Islet precursor cell (in vitro differentiated cells): ENCODE measurements around the gene IGFBPL1.

ENCODE experiments used
- DNase-seq: peaks from one replicate; pipeline ENCODE4 v3.0.0-alpha.2; 2018

IGFBPL1 gene

GRCh38 chr9:38375572-38375963, 48.7 kb downstream of the IGFBPL1 start:
- no peak for DNase-seq

DNA sequence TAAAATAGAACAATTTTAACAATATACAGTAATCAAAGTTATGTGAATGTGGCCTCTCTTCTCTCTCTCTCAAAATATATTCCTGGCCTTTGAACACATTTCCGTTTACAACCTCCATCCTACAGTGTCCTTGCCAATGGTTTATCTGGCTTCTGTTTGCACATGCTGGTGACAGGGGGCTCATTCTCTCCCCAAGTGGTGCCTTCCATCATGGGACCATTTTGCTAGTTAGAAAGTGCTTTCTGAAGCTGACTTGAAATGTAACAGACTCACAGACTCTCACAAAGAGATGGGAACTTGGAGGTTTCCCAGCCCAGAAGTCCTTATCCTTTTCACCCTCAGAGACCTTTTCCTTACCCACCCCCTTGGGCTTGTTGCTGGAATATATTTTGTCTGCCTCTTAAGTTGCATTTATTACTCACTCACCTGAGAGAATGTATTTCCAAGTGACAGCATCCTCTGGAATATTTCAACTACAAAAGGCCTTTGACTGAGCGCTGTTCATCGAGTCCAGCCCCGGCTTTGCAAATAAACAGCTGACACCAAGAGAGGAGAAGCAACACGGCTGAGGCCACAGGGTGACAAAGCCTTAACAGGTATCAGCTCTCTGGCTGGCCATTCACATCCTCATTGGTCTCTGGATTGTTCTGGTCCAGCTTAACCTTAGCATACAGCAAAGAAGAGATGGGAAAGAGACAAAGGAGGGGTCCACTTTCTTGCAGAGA, 49.2 kb downstream of the IGFBPL1 start:
- no peak for DNase-seq

- peak; percentile 0 for DNase-seq
Observed at GRCh38 chr9:38373679-38374078, 50.6 kb downstream of the IGFBPL1 start.

- DNase-seq, result no peak
Observed at GRCh38 chr9:38372762-38373619, 51.3 kb downstream of the IGFBPL1 start.

GRCh38 chr9:38371495-38371894, 52.8 kb downstream of the IGFBPL1 start:
- DNase-seq, result no peak

- DNase-seq, result no peak
Observed at GRCh38 chr9:38370176-38370575, 54.1 kb downstream of the IGFBPL1 start.

DNA sequence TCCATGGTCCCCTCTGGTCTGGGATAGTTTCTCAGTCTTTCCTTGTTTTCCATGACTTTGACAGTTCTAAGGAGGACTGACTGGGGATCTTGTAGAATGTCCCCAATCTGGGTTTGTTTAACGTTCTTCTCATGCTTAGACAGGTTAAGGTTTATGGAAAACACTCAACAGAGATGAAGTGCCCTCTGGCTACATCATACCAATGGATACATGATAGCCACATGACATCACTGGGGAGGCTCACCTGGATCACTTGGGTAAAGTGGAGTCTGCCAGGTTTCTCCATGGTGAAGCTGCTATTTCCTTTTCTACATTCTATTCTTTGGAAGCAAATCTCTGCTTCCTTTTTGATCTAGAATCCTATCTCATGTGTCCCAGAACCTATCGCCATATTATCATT, 55.5 kb downstream of the IGFBPL1 start:
- no peak for DNase-seq

DNA sequence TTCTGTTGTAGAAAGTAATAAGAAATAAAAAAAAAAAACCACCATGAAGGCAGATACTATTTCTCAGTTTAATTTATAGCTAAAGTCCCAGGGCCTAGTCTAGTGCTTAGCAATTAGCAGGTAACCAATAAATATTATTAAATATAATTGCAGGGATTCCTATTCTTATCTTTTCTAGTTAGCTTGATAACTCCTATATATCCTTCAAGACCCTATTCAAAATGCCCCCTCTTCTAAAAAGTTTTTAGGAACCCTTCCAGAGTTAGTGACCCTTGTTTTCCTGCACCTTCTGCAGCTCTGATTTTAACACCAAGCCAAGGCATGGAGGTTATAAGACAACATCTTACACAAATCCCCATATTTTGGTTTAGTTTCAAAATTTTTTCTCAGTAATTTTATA, 56.4 kb downstream of the IGFBPL1 start:
- DNase-seq, result no peak

DNA sequence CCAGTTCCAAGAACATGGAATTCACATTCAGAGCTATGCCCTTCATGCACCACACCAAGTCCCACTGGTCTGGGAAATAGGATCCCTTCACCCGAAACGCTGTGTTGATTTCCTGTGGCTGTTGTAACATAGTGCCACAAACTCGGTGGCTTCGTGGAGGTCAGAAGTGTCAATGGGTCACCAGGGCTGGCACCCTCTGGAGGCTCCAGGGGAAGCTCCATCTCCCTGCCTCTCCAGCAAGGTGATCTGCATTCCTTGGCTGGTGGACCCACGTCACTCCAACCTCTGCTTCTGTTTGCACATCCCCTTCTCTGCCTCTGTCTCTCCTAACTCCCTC, 60.7 kb downstream of the IGFBPL1 start:
- no peak for DNase-seq

- no peak for DNase-seq
Observed at GRCh38 chr9:38362852-38363588, 61.2 kb downstream of the IGFBPL1 start.

- DNase-seq, result no peak
Observed at GRCh38 chr9:38361473-38361850, 62.8 kb downstream of the IGFBPL1 start.

- no peak for DNase-seq
Observed at GRCh38 chr9:38360839-38361472, 63.3 kb downstream of the IGFBPL1 start.

- no peak for DNase-seq
Observed at GRCh38 chr9:38359689-38360385, 64.4 kb downstream of the IGFBPL1 start.

DNA sequence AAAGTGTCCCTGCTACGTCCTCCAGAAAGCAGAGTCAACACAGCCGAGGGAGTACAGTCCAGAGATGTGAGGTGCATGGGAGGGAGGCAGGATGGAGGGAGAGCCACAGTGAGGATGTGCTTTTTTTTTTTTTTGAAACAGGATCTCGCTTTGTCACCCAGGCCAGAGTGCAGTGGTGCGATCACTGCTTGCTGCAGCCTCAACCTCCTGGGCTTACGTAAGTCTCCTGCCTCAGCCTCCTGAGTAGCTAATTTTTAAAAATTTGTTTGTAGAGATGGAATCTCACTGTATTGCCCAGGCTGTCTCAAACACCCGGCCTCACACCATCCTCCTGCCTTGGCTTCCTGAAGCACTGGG, 65.0 kb downstream of the IGFBPL1 start:
- DNase-seq, result no peak

DNA sequence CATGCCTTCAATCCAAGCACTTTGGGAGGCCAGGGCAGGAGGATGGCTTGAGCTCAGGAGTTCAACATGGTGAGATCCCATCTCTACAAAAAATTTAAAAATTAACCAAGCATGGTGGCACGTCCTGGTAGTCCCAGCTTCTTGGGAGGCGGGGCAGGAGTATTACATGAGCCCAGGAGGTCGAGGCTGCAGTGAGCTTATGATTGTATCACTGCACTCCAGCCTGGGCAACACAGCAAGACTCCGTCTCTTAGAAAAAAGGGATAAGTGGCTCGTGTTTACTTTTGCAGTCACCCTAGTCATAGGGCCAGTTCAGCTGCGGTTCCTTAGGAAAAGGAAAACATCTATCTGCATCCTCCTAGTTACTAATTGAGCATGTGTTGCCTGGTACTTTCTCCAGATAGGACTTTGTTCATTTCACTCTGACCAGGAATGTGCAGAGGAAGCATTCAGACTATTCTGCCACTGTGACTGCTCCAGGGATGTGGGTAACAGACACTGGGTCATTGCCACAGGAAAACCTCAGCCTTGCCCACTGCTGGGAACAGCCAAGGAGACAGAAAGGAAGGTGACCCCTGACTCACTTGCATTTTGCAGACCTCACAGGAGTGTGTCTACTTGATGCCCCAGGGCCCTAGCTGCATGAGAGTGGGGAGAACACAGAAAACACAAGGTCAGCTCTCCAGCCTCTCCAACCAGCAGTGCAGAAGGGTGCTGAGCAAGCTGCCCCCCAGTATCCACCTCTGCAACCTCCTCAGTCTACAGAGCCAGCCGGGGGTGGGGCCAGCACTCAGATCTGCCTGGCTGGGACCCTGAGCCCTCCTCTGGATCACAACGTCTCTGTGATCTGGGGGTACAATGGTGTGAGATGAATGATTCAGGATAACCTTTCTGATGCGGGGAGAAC, 65.6 kb downstream of the IGFBPL1 start:
- peak; percentile 70 for DNase-seq

DNA sequence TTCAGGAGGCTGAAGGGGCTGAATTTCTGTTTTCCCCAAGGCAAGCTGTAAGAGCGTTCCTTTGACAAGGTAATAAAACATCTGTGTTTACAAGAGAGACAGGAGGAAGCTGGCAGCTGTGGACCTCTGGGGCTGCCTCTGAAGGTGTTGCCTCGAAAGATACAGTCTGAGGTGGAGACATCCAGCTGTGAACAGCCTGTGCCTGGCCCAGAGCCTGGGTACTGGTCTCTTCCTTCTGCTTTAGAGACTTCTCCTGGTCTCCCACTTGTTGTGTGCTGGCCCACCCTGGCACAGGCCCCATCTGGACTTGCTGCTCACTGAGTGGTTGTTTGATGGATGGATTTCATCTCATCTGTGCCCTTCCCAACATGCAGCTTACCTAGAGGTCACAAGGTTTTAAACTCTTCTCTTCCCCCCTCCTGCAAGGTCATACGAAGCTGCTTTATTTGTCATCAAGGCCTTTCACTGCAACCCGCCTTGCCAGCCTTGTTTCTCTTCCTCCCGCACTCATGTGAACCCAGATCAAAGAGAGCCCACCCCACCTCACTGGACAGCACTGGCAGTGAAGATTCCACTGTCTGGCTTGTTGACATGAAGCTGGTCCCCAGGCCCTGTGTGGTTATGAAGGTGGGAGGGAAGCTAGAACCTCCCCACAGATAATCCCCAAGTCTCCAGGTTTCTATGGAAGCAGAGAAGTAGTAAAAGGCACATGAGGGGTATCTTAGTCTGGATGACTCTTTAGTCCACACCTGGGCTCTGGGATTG, 66.7 kb downstream of the IGFBPL1 start:
- no peak for DNase-seq

GRCh38 chr9:38356851-38357250, 67.4 kb downstream of the IGFBPL1 start:
- no peak for DNase-seq
